ENCODE measurements around the gene C12orf42.

C12orf42 gene

GRCh38 chr12:103272949-103273348, 222.8 kb downstream of the C12orf42 start:
- no peaks in the 10 kb centered on the region for H3F3A ChIP-seq (ENCODE audit: low read depth)
- no peaks in the 10 kb centered on the region for H3K4me1 ChIP-seq (ENCODE audit: insufficient read depth, low read length, poor library complexity, severe bottlenecking)
- H2AFZ ChIP-seq (ENCODE audit: low read length): no peak overlapping the region
- no peaks in the 10 kb centered on the region for H3K27me3 ChIP-seq (ENCODE audit: insufficient read depth, low read length, poor library complexity, severe bottlenecking)
- H3K4me2 ChIP-seq (ENCODE audit: low read depth, low read length, poor library complexity, severe bottlenecking): no peak overlapping the region
- no peaks in the 10 kb centered on the region for H3K9me3 ChIP-seq (ENCODE audit: insufficient read depth, low read depth, low read length)
- H3K4me3 ChIP-seq (ENCODE audit: low read length, poor library complexity, severe bottlenecking): no peak overlapping the region
- no peaks in the 10 kb centered on the region for H4K20me1 ChIP-seq (ENCODE audit: insufficient read depth, low read length, poor library complexity, severe bottlenecking)
- H3K9me2 ChIP-seq (replicated peaks; ENCODE audit: low read depth, low read length): no peaks in the 10 kb centered on the region
- H3K79me2 ChIP-seq (ENCODE audit: insufficient read depth, low read length): no peaks in the 10 kb centered on the region
- no peak for TF ChIP-seq EZH2phosphoT487 (IDR thresholded peaks at IDR 0.05; ENCODE audit: borderline replicate concordance)
- no peak for TF ChIP-seq CTCF (conservative IDR thresholded peaks at IDR 0.05; ENCODE audit: low read length)
- no peak overlapping the region for H3K9ac ChIP-seq (ENCODE audit: low read depth, low read length, poor library complexity, severe bottlenecking)
- no peaks in the 10 kb centered on the region for H3K36me3 ChIP-seq (ENCODE audit: insufficient read depth, low read length)

- no peak overlapping the region for H3K9ac ChIP-seq (ENCODE audit: low read depth, low read length, poor library complexity, severe bottlenecking)
- H3K9me2 ChIP-seq (replicated peaks; ENCODE audit: low read depth, low read length): no peaks in the 10 kb centered on the region
- no peaks in the 10 kb centered on the region for H4K20me1 ChIP-seq (ENCODE audit: insufficient read depth, low read length, poor library complexity, severe bottlenecking)
- no peak overlapping the region for H2AFZ ChIP-seq (ENCODE audit: low read length)
- no peak overlapping the region for H3K4me3 ChIP-seq (ENCODE audit: low read length, poor library complexity, severe bottlenecking)
- H3K27me3 ChIP-seq (ENCODE audit: insufficient read depth, low read length, poor library complexity, severe bottlenecking): no peaks in the 10 kb centered on the region
- H3K9me3 ChIP-seq (ENCODE audit: insufficient read depth, low read depth, low read length): no peaks in the 10 kb centered on the region
- H3K79me2 ChIP-seq (ENCODE audit: insufficient read depth, low read length): no peaks in the 10 kb centered on the region
- no peaks in the 10 kb centered on the region for H3K4me1 ChIP-seq (ENCODE audit: insufficient read depth, low read length, poor library complexity, severe bottlenecking)
- no peak for TF ChIP-seq EZH2phosphoT487 (IDR thresholded peaks at IDR 0.05; ENCODE audit: borderline replicate concordance)
- no peak for TF ChIP-seq CTCF (conservative IDR thresholded peaks at IDR 0.05; ENCODE audit: low read length)
- no peaks in the 10 kb centered on the region for H3K36me3 ChIP-seq (ENCODE audit: insufficient read depth, low read length)
- no peaks in the 10 kb centered on the region for H3F3A ChIP-seq (ENCODE audit: low read depth)
- no peak overlapping the region for H3K4me2 ChIP-seq (ENCODE audit: low read depth, low read length, poor library complexity, severe bottlenecking)
These were observed 225.8 kb downstream of the C12orf42 start for GRCh38 chr12:103269946-103270345.

GRCh38 chr12:103268831-103269514, 226.8 kb downstream of the C12orf42 start:
- H3K4me3 ChIP-seq (ENCODE audit: low read length, poor library complexity, severe bottlenecking): no peak overlapping the region
- TF ChIP-seq EZH2phosphoT487 (IDR thresholded peaks at IDR 0.05; ENCODE audit: borderline replicate concordance): no peak
- TF ChIP-seq CTCF (conservative IDR thresholded peaks at IDR 0.05; ENCODE audit: low read length): no peak
- no peaks in the 10 kb centered on the region for H3K9me3 ChIP-seq (ENCODE audit: insufficient read depth, low read depth, low read length)
- no peaks in the 10 kb centered on the region for H3K36me3 ChIP-seq (ENCODE audit: insufficient read depth, low read length)
- no peaks in the 10 kb centered on the region for H3K9me2 ChIP-seq (replicated peaks; ENCODE audit: low read depth, low read length)
- no peaks in the 10 kb centered on the region for H3F3A ChIP-seq (ENCODE audit: low read depth)
- H3K79me2 ChIP-seq (ENCODE audit: insufficient read depth, low read length): no peaks in the 10 kb centered on the region
- no peaks in the 10 kb centered on the region for H3K27me3 ChIP-seq (ENCODE audit: insufficient read depth, low read length, poor library complexity, severe bottlenecking)
- no peak overlapping the region for H2AFZ ChIP-seq (ENCODE audit: low read length)
- no peaks in the 10 kb centered on the region for H4K20me1 ChIP-seq (ENCODE audit: insufficient read depth, low read length, poor library complexity, severe bottlenecking)
- H3K9ac ChIP-seq (ENCODE audit: low read depth, low read length, poor library complexity, severe bottlenecking): no peak overlapping the region
- H3K4me2 ChIP-seq (ENCODE audit: low read depth, low read length, poor library complexity, severe bottlenecking): no peak overlapping the region
- no peaks in the 10 kb centered on the region for H3K4me1 ChIP-seq (ENCODE audit: insufficient read depth, low read length, poor library complexity, severe bottlenecking)

All from Loucy (cell line).